Neural progenitor cell (in vitro differentiated cells): Measurements from ENCODE around the gene CLCN6. TPM values are rescaled to one million over a fixed set of nuclear protein-coding genes. Genes with fewer than 3 reads are reported as not detected.

Source experiments
- DNase-seq: peaks from one replicate; pipeline ENCODE4 v3.0.0-alpha.2; 2016; ENCODE audit warnings: low spot score
- H2AFZ ChIP-seq: fragments of 200-600 bp; sonication (generic); replicated peaks from 2 replicates; pipeline ENCODE4 v1.6.1; 2016; ENCODE audit warnings: antibody characterized with exemption
- H3F3A ChIP-seq: fragments of 200-600 bp; sonication (generic); 2 replicates; pipeline ENCODE4 v1.6.1; 2016; ENCODE audit warnings: antibody characterized with exemption, low read depth
- H3K27ac ChIP-seq: fragments of 200-600 bp; sonication (generic); 2 replicates; pipeline ENCODE4 v1.5.1; 2016; ENCODE audit warnings: mild to moderate bottlenecking
- H3K27me3 ChIP-seq: fragments of 200-600 bp; sonication (generic); 2 replicates; pipeline ENCODE4 v1.6.1; 2016; ENCODE audit warnings: mild to moderate bottlenecking, moderate library complexity
- H3K36me3 ChIP-seq: fragments of 200-600 bp; sonication (generic); 2 replicates; pipeline ENCODE4 v1.5.1; 2016
- H3K4me1 ChIP-seq: fragments of 200-600 bp; sonication (generic); 2 replicates; pipeline ENCODE4 v1.6.1; 2016; ENCODE audit warnings: mixed run types
- H3K4me2 ChIP-seq: fragments of 200-600 bp; sonication (generic); 2 replicates; pipeline ENCODE4 v1.6.1; 2016
- H3K4me3 ChIP-seq: fragments of 200-600 bp; sonication (generic); 2 replicates; pipeline ENCODE4 v1.5.1; 2016
- H3K79me2 ChIP-seq: fragments of 200-600 bp; sonication (generic); 2 replicates; pipeline ENCODE4 v1.6.1; 2016; ENCODE audit warnings: low read depth
- H3K9ac ChIP-seq: fragments of 200-600 bp; sonication (generic); 2 replicates; pipeline ENCODE4 v1.6.1; 2016
- H3K9me3 ChIP-seq: fragments of 200-600 bp; sonication (generic); 2 replicates; pipeline ENCODE4 v1.5.1; 2016; ENCODE audit warnings: low read depth
- H4K20me1 ChIP-seq: fragments of 200-600 bp; sonication (generic); 2 replicates; pipeline ENCODE4 v1.6.1; 2016; ENCODE audit warnings: low read depth
- H3K27ac Mint-ChIP-seq: 3 replicates; pipeline ENCODE4 v1.8.0; 2021; ENCODE audit warnings: mixed read lengths
- H3K27me3 Mint-ChIP-seq: 2 replicates; pipeline ENCODE4 v1.8.0; 2022; ENCODE audit warnings: low read depth, mild to moderate bottlenecking, inconsistent platforms, moderate library complexity, mixed read lengths; ENCODE audit not compliant: insufficient read depth
- H3K36me3 Mint-ChIP-seq: 3 replicates; pipeline ENCODE4 v1.8.0; 2021; ENCODE audit warnings: mixed read lengths
- H3K4me1 Mint-ChIP-seq: 3 replicates; pipeline ENCODE4 v1.8.0; 2021; ENCODE audit warnings: mixed read lengths
- H3K4me3 Mint-ChIP-seq: 3 replicates; pipeline ENCODE4 v1.8.0; 2021; ENCODE audit warnings: mild to moderate bottlenecking, moderate library complexity, mixed read lengths
- H3K9me3 Mint-ChIP-seq: 3 replicates; pipeline ENCODE4 v1.8.0; 2020; ENCODE audit warnings: mixed read lengths
- CTCF ChIP-seq: fragments of 200-600 bp; sonication (generic); IDR thresholded peaks from 2 replicates; pipeline ENCODE4 v1.5.1; 2017; ENCODE audit warnings: antibody characterized with exemption, mild to moderate bottlenecking
- EZH2 ChIP-seq: fragments of 200-600 bp; sonication (generic); IDR thresholded peaks from 2 replicates; pipeline ENCODE4 v1.6.1; 2017; ENCODE audit warnings: antibody characterized with exemption, mild to moderate bottlenecking, moderate library complexity
- EZH2phosphoT487 ChIP-seq: fragments of 200-600 bp; sonication (generic); IDR thresholded peaks from 2 replicates; pipeline ENCODE4 v1.6.1; 2017; ENCODE audit warnings: antibody characterized with exemption
- total RNA-seq: library from RNA; depleted of rRNA; stranded (reverse); fragments of >200 nt; gene quantifications from 2 replicates; pipeline ENCODE4 v1.2.3, GENCODE V29; 2015; ENCODE audit warnings: low replicate concordance

The CLCN6 gene
- total RNA-seq, 1 donor from 2014 or later, result 10.3 TPM

- peaks cover 23% of the 10 kb centered on the region for H3K36me3 Mint-ChIP-seq
- H4K20me1 ChIP-seq, result peaks cover 29% of the 10 kb centered on the region
Observed at GRCh38 chr1:11813021-11813420, 7.0 kb downstream of the CLCN6 start.

GRCh38 chr1:11817192-11817591 lies 11.2 kb downstream of the CLCN6 start:
- no peak for TF ChIP-seq EZH2phosphoT487
- Histone ChIP-seq H3K4me1 (no peaks in the 10 kb centered on the region), H3K4me2 (no peak overlapping the region), H3K27me3 (no peaks in the 10 kb centered on the region), H3F3A (no peaks in the 10 kb centered on the region), H2AFZ (no peak overlapping the region), H3K9me3 (no peaks in the 10 kb centered on the region), H3K36me3 (peaks cover 15% of the 10 kb centered on the region), H3K79me2 (peaks cover 28% of the 10 kb centered on the region), H3K27ac (no peak overlapping the region), H4K20me1 (peaks cover 9% of the 10 kb centered on the region), H3K9ac (no peak overlapping the region), H3K4me3 (no peak overlapping the region)
- Mint-ChIP-seq H3K4me1 (no peaks in the 10 kb centered on the region), H3K27me3 (no peaks in the 10 kb centered on the region), H3K36me3 (peaks cover 23% of the 10 kb centered on the region), H3K27ac (no peak overlapping the region), H3K9me3 (no peaks in the 10 kb centered on the region), H3K4me3 (no peak overlapping the region)
- no peak for DNase-seq

More at GRCh38 chr1:11813021-11813420, 7.0 kb downstream of the CLCN6 start:
- H3K9ac ChIP-seq, result no peak overlapping the region
- no peak for TF ChIP-seq EZH2phosphoT487
- TF ChIP-seq CTCF, result no peak
- TF ChIP-seq EZH2, result no peak
- H3K27ac ChIP-seq, result no peak overlapping the region
- H2AFZ ChIP-seq, result no peak overlapping the region
- H3K9me3 ChIP-seq, result no peaks in the 10 kb centered on the region
- peaks cover 57% of the 10 kb centered on the region for H3K79me2 ChIP-seq
- no peak overlapping the region for H3K4me3 ChIP-seq
- H3K4me2 ChIP-seq, result no peak overlapping the region
- Mint-ChIP-seq H3K9me3 (no peaks in the 10 kb centered on the region), H3K27ac (no peak overlapping the region), H3K4me3 (no peak overlapping the region), H3K27me3 (no peaks in the 10 kb centered on the region), H3K4me1 (peaks cover 5% of the 10 kb centered on the region)
- H3K36me3 ChIP-seq, result peaks cover 16% of the 10 kb centered on the region
- H3F3A ChIP-seq, result no peaks in the 10 kb centered on the region
- no peaks in the 10 kb centered on the region for H3K27me3 ChIP-seq
- H3K4me1 ChIP-seq, result no peaks in the 10 kb centered on the region
- no peak for DNase-seq

- Histone ChIP-seq H3K9ac (no peak overlapping the region), H3K79me2 (no peaks in the 10 kb centered on the region), H2AFZ (no peak overlapping the region), H3F3A (no peaks in the 10 kb centered on the region), H3K4me2 (no peak overlapping the region), H3K9me3 (no peaks in the 10 kb centered on the region), H3K36me3 (peaks cover 10% of the 10 kb centered on the region), H3K4me3 (no peak overlapping the region), H3K27ac (no peak overlapping the region), H3K4me1 (no peaks in the 10 kb centered on the region), H3K27me3 (no peaks in the 10 kb centered on the region), H4K20me1 (peaks cover 2% of the 10 kb centered on the region)
- Mint-ChIP-seq H3K36me3 (peaks cover 15% of the 10 kb centered on the region), H3K27me3 (peaks cover 2% of the 10 kb centered on the region), H3K4me3 (no peak overlapping the region), H3K4me1 (no peaks in the 10 kb centered on the region), H3K9me3 (no peaks in the 10 kb centered on the region), H3K27ac (no peak overlapping the region)
- TF ChIP-seq EZH2 (no peak), CTCF (no peak), EZH2phosphoT487 (no peak)
- DNase-seq, result no peak
Observed at GRCh38 chr1:11822091-11822490, 16.1 kb downstream of the CLCN6 start.

- H4K20me1 ChIP-seq, result peaks cover 1% of the 10 kb centered on the region
- Mint-ChIP-seq H3K4me1 (no peaks in the 10 kb centered on the region), H3K27me3 (peaks cover 2% of the 10 kb centered on the region), H3K36me3 (peaks cover 17% of the 10 kb centered on the region), H3K9me3 (no peaks in the 10 kb centered on the region), H3K27ac (no peak overlapping the region), H3K4me3 (no peak overlapping the region)
- no peak for TF ChIP-seq EZH2
- no peak for TF ChIP-seq CTCF
- no peak for TF ChIP-seq EZH2phosphoT487
- H3K27ac ChIP-seq, result no peak overlapping the region
- no peaks in the 10 kb centered on the region for H3K79me2 ChIP-seq
- H2AFZ ChIP-seq, result no peak overlapping the region
- H3K4me2 ChIP-seq, result no peak overlapping the region
- no peak overlapping the region for H3K9ac ChIP-seq
- no peaks in the 10 kb centered on the region for H3F3A ChIP-seq
- H3K4me1 ChIP-seq, result no peaks in the 10 kb centered on the region
- no peak for DNase-seq
- H3K4me3 ChIP-seq, result no peak overlapping the region
- H3K27me3 ChIP-seq, result no peaks in the 10 kb centered on the region
- H3K36me3 ChIP-seq, result no peaks in the 10 kb centered on the region
- no peaks in the 10 kb centered on the region for H3K9me3 ChIP-seq
Observed at GRCh38 chr1:11823366-11824137, 17.6 kb downstream of the CLCN6 start.
